ENCODE measurements around the gene GRAPL.
"Not testable (repeated sequence)": the region's sequence is repeated elsewhere in the genome, so short reads cannot be mapped to it uniquely, and the experiment has no call there.

Gene GRAPL

DNA sequence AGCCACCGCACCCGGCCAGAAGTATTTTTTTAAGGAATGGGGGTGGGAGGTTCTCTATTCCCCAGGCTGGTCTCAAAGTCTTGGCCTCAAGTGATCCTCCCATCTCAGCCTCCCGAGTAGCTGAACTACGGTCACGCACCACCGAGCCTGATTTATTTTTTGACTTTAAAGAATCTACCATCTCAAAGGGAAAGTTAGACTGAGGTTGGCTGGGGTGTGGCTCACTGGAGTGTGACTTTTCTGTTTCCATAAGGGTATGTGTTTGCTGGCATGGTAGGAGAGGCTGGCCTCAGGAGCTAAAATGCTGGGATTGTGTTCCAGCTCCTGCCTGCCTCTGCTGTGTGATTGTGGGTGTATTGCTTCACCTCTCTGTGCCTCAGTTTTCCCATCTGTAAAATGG, 10.6 kb downstream of the GRAPL start:
- DNase-seq = not testable (repeated sequence)

DNA sequence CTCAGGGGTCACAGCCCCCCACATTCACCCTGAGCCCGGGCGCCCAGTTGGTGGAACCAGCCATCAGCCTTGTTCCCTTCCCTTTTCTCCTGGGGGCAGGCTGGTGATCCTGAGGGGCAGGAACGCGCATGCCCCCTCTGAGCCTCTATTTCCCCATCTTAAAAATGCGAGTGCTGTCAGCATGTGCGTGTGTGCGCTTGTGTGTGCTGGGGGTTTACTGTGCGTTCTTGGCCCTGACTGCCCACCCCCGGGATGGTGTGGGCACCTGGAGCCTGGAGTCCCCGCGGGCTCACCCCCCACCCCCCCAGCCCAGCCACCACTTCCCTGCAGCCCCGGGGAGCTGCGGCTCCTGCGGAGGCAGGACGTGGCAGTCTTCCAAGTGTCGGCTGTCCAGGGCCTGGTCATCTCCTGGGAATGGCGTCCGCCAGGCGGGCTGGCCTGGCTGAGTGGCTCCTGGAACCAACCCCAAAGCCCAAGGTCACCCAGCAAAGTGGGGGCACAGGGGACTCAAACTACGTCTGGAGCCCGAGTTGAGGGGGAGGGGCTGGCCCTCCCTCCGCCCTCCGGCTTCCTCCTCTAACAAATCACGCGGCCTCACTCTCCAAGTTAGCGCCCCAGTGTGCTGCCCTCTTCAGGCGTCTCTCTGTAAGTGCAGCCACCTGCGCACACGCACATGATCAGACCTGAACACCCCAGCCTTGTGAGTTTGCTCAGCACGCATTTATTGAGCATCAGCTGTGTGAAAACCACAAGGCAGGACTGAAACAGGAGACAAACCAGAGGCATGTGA, 14.2 kb downstream of the GRAPL start:
- DNase-seq = not testable (repeated sequence)

GRCh38 chr17:19142419-19142818, 15.0 kb downstream of the GRAPL start:
- DNase-seq = not testable (repeated sequence)

GRCh38 chr17:19143097-19143777, 15.8 kb downstream of the GRAPL start:
- not testable (repeated sequence) for DNase-seq

GRCh38 chr17:19144373-19144772, 17.0 kb downstream of the GRAPL start:
- not testable (repeated sequence) for DNase-seq

GRCh38 chr17:19145471-19145870, 18.1 kb downstream of the GRAPL start:
- not testable (repeated sequence) for DNase-seq

- DNase-seq = not testable (repeated sequence)
These were observed 23.6 kb downstream of the GRAPL start for GRCh38 chr17:19150678-19151615.

- DNase-seq = not testable (repeated sequence)
These were observed 30.2 kb downstream of the GRAPL start for GRCh38 chr17:19157628-19158027.

DNA sequence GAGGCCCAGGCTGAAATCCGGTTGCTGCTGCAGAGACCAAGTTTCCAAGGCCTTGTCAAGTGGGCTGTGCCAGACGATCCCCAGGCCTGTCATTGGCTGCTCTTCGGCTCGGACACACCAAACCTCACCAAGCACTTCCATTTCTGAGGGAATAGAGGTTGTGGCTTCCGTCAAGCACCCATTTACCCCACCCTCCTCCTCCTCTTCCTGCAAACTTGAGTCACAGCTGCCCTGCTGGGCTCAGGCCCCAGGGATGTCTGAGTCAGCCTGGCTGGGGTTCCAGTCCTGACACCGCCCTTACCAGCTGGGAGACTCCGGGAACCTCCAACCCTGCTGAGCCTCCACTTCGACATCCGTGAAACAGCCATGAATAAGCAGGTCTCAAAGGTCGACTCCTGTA, 31.1 kb downstream of the GRAPL start:
- not testable (repeated sequence) for DNase-seq

DNA sequence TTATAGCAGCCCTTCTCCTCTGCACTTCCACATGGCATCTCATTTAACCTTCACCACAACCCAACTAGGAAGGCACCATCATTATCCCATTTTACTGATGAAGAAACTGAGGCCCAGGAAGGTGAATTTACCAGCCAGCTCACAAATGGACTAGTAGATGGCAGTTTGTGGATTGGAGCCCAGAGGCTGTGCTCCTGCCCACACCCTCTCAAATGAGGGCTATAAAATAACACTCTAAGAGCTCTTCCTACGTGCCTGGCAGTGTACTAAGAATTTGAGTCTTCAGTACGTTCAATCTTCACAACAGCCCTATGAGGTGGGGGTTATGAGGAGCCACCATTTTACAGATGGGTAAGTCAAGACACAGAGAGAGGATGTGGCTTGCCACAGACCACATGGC, 31.5 kb downstream of the GRAPL start:
- not testable (repeated sequence) for DNase-seq

DNA sequence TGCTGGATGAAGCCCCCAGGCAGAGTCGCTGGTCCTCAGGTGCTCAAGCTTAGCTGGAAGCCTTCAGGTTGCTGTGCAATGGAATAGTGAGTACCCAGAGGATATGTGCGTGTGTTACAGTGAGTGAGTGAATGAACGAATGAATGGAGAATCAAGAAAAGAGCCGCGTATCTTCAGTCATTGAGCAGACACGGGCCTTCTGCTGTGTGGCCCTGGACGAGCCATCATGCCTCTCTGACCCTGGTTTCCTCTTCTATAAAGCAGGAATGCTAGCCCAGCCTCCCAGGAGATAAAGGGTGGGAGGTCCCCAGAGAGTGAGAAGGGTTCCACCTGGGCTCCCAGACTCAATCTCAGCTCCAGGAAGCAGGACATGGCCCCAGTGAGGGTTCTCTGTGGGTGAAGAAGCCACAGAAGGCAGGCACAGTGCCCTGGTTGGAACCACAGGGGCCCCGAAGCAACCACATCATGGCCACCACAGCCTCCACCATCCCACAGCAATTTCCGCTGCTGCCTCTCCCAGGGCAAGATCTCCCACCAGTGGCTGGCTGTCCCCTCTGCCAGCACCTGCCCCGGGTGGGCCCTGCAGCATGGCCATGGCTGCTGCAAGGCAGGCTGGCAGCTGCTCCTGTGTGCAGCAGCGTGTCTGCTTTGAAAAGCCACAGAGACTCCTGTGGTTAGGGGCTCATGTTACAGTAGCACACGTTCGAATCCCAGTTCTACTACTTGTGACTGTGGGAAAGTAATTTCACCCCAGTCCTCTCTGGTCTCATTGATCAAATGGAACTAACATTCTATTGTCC, 34.1 kb downstream of the GRAPL start:
- DNase-seq = not testable (repeated sequence)

DNA sequence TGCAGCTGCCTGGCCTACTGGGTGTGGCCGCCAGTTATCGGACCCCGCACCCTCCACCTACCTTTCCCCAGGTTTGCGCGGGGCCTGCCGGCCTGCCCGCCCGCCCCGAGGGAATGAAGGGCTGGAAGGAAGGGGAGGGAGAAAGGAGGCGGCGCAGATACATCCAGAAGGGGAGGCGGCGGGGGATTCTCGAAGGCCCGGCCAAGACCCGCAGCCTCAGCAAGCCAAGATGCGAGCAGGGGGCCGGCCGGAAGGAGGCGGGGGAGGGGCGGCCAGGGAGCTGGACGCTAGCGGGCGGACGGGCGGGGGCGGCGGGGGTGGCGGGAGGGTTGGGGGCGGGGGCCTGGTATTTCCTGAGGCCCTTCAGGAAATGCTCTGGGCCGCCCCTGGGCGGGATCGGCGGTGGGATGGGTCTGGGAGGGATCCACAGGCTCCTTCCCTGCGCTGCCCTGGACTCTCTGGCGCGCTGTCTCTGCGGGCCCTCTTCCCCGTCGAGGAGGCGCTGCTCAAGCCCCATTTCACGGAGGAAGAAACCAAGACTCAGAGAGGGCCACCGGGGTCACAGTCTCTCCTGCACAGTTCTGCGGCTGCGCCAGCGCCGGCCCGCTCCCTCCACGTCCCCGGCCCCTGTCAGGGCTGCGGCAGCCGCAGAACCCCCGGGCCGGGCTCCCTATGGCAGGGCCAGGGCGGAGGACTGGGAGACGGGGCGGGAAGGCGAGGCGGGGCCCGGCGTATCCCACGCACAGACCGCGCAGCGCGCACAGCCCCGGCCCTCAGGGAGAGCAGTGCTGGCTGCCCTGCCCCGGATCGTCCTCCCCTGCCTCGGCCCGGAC, 35.2 kb downstream of the GRAPL start:
- not testable (repeated sequence) for DNase-seq

DNA sequence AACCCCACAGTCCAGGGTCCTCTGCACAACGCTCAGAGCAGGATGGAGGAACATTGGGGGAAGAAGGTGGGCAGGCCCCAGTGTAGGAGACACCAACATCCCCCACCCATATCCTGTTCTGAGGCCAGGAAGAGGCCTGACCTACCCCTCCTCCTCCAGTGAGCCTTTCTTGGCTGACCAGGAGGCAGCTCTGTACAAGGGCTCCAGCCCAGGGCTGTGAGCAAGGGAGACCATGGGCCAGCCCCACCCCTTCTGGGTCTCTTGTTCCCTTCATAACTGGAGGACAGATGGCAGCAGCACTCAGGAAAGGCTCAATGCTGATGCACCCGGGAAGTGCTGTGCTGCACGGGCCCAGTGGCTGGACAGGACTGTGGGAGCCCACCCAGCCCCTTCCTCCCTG, 47.0 kb downstream of the GRAPL start:
- DNase-seq = not testable (repeated sequence)

GRCh38 chr17:19175410-19175809, 48.0 kb downstream of the GRAPL start:
- not testable (repeated sequence) for DNase-seq

- DNase-seq = not testable (repeated sequence)
These were observed 53.9 kb downstream of the GRAPL start for GRCh38 chr17:19181040-19181875.

- DNase-seq = not testable (repeated sequence)
These were observed 60.8 kb downstream of the GRAPL start for GRCh38 chr17:19187883-19188869.

- not testable (repeated sequence) for DNase-seq
These were observed 61.7 kb downstream of the GRAPL start for GRCh38 chr17:19188870-19189708.
